SK-N-DZ (cell line): ENCODE measurements around the gene FAM83D.

Source experiments
- small RNA-seq, 2 experiments: library from RNA; depleted of rRNA; stranded (forward); fragments of <200 nt; gene quantifications; one replicate each; pipeline ENCODE3, GENCODE V24; 2014

FAM83D gene

Small RNAs within 50 kb of the gene (small RNA-seq; reads per million reads assigned to genes)
- gene AL023803.1: 0.09 to 0.24 reads per million in 2 experiments
